AG20443 (cell line): ENCODE measurements around the gene MIER1.

ENCODE experiments used
- DNase-seq: peaks from one replicate; pipeline ENCODE4 v3.0.0; 2012; ENCODE audit warnings: low spot score, mixed read lengths

The MIER1 gene

DNA sequence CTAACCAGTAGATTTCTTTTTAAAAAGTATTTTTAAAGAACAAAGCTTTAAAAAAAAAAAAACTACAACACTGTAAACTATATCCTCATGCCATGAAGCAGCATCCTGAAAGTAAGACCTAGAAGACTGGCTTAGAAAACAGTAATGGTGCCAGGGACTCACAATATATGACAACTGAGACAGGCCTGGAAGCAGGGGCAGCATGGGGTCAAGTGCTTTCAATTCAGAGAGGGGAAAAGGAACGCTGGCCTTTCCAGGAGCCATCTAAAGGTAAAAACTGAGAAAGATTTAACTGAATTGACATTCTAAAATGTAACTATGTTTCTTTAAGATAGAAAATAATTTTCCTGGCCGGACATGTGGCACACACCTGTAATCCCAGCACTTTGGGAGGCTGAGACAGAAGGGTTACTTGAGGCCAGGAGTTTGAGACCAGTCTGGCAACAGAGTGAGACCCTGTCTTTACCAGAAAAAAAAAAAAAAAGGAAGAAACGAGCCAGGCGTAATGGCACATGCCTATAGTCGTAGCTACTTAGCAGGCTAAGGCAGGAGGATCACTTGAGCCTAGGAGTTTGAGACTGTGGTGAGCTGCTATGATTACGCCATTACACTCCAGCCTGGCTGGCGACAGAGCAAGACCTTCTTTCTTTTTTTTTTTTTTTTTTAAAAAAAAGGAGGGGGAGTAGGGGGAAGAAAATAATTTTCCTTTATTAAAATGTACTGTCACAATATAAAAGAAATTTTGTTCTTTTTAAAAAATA is 75.0 kb downstream of the MIER1 start:
- no peak for DNase-seq

DNA sequence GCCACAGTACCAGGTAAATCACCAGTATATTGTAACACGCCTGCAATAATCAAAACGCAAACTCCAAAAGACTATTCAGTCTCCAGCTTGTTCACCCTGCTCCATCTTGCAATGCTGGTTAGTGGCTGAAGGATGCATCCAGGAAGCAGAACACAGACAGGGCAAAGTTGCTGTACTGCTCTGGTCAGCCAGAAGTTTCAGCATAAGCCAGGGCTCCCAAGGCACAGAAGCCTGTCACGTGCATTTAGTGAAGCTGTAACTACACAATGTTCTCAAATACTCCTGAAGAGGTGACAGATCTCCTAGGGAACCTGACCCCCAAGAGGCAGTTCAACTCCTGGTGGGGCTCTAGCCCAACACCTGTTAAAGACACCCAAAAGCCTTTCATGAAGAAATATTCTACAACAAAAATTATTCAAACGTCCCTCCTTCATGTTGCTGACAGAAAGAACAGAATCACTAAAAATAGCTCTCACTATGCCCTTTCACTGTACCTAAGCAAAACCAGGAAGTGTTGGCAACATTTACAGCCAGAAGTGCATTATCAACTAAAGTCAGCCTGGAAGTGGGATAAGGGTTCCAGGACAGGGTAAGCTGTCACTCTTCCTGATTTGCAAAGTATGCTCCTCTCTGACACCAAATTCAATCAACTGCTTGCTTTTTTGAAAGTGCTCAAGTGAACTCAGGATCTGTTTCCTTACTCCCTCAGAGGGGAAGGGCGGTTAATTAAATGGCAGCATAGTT is 77.1 kb downstream of the MIER1 start:
- no peak for DNase-seq

GRCh38 chr1:67004176-67004575 is 79.4 kb downstream of the MIER1 start:
- no peak for DNase-seq

DNA sequence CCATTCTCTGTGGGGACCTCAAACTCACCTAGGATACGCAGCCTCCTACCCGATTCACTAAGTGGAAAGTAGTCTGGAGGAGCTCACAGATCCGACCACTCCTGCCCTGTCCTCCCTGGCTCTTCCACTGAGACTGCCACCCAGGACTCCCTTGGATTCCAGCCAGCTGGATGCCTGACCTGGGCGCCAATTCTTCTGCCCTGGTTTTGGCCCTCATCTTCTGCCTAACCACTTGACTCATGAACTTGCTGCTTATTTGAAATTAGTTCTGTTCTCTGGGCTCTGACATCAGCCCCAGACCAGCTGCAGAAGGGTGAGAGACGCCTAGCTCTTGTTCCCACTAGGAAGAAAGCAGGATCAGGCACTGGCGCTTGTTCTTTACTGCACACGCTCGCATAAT is 80.3 kb downstream of the MIER1 start:
- DNase-seq, result no peak

- DNase-seq, result no peak
Measured at GRCh38 chr1:67009792-67010191, 85.0 kb downstream of the MIER1 start.

DNA sequence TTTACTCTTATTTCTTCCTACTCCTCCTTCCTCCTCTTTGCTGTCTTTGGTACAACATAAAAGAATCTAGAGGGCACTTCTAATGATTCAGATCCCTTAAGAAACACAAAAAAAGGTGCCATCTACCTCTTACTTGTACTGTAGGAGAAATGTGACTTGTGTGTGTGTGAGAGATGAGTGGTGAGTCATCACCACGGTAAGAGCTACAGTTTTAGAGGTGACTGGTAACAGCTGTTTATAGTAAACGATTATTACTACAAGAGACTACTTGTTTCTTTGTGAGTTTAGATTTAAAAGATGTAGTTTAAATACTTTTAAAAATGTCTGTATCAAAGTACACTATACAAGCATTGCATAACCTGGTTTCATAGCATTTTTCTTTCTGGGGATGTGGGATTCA is 88.8 kb downstream of the MIER1 start:
- DNase-seq, result no peak

DNA sequence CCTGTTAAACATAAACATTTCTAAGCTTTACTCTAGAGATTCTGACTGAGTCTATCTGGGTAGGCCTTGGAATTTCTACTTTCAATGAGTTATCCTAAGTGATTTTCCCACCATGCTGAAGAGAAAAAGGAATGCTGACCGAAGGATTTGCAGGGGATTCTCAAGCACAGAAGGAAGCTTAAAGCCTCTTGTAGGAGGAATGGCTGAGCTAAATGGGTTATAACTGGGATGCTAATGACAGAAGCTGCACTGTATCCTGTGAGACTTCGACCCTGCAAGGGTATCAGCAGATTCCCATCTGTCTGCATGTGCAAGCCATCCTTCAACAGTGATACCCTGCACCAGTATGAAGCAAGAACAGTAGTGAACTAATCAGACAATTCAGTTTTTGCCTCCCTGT is 93.8 kb downstream of the MIER1 start:
- DNase-seq, result no peak

GRCh38 chr1:67019121-67019520 is 94.3 kb downstream of the MIER1 start:
- DNase-seq, result no peak

DNA sequence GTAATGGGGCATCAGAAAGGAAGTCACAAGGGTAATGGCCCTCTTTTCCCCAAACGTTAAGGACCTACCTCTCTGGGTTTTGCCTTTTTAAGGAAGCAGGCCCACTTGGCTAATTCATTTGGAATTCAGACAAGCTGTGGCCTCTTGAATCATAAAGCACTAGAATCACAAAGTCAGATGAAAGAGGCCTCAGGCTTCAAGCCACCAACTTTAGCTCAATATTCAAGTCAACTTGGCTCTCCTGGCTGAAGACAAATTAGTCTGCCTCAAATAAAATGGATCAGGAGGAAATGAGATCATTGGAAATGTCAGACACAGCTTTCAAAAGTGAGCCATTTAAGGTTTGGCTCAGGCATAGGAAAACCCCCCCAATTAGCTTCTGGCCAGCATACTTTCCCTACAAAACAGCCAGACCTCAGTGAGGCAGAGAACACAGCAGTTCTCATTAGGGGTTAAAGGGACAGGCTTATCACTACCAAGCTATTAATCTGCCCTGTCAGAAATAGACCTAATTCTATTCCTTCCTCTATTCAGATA is 94.9 kb downstream of the MIER1 start:
- DNase-seq, result peak; percentile 49

DNA sequence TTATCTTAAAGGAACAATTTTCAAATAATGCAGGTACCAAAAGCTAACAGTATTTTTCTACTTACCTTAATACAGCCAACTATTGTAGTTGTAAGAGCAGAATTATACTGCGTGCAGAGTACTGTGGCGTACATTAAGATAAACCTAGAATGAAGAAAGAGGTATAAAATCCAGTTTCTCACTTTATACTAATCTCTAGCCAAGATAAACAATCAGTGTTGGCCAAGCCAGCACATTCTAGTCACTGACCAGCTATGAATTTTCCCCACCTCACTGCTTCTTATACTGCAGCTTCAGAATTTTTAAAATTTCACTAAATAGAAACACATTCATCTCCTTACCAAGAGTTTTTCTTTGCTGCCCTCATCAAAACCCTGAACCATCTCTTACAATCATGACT is 95.5 kb downstream of the MIER1 start:
- peak; percentile 33 for DNase-seq

DNA sequence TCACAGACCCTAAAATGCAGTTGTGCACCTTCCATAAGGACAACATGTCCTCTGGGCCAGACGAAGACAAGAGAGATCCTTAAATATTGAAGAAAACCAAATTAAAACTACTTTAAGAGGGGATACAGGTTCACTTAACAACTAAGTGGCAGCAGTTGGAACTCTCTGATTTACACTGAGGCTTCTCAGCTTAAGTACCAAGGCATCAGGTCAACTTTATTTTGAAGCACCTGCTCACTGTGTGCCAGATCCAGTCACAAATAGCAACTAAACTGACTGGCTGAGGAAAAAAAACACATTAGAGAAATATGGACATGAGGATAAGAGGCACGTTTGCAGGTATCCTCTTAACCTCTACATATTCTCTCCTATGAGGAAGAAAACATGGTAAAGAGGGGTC is 96.0 kb downstream of the MIER1 start:
- no peak for DNase-seq

DNA sequence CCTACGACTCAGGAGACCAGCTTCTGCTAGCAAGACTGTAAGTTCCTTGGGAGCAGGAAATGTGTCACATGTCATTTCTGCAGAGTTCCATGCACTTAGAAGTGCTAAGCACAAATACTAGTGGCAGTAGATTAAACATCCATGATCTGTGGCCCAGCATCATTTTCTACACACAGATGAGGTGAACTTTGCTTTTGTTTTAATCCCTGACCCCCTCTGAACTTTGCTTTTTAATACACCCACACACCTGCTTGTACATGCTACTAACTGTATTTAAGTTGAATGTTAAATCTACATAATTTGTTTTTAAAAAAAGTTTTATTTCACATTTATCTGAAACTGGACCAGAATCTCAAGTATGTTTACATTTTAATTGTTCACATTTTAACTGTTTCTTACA is 104.7 kb downstream of the MIER1 start:
- DNase-seq, result no peak

DNA sequence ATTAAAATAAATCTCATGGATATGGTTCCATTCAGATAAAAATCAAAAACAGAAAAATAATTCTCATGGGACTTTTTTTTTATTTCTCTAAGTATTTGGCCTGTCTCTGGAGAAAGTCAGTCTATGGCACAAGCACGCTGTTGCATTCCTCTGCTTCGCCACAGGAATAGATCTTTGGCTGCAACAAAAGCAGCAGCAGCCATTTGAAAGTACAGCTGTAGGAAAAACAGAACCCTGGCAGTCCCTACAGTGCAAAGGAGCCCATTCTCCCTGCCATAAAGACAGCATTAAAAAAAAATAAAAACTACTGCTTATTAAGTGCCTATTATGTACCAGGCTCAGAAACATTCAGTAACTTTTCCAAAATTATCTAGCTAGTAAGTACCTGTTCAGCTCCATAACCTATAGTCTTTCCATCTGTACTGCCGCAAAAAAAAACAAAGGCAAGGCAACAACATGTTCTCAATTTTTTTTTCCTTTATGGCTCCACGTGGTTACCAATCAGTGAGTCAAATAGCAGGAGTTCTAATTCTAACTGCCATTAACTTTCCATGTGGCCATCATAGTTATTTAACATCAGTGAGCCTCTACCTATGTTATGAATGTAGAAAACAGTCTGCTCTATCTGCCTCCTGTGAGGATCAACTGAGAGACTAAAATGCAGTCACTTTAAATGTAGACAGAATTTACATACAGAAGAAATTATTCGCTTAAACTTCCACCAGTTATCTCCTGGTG is 106.5 kb downstream of the MIER1 start:
- peak; percentile 41 for DNase-seq

- DNase-seq, result no peak
Measured at GRCh38 chr1:67031859-67032247, 107.1 kb downstream of the MIER1 start.
